Effector memory CD4-positive, alpha-beta T cell (primary cell): ENCODE data around the gene EXOC4.
"Not testable (repeated sequence)": the region's sequence is repeated elsewhere in the genome, so short reads cannot be mapped to it uniquely, and the experiment has no call there.

Experiments
- DNase-seq, 3 donors: peaks; one replicate each; pipeline ENCODE4 v3.0.0-alpha.2; 2020
- H3K27ac ChIP-seq: 2 replicates; pipeline ENCODE4 v1.7.0; 2013; ENCODE audit warnings: mild to moderate bottlenecking, low read length, moderate library complexity; ENCODE audit not compliant: insufficient read depth, poor library complexity, severe bottlenecking
- H3K27me3 ChIP-seq: replicated peaks from 2 replicates; pipeline ENCODE4 v1.7.0; 2013; ENCODE audit warnings: mild to moderate bottlenecking, low read length; ENCODE audit not compliant: insufficient read depth, control insufficient read depth, poor library complexity, severe bottlenecking
- H3K36me3 ChIP-seq: 2 replicates; pipeline ENCODE4 v1.7.0; 2013; ENCODE audit warnings: mild to moderate bottlenecking, low read length, moderate library complexity; ENCODE audit not compliant: control insufficient read depth, insufficient read depth
- H3K4me1 ChIP-seq: 2 replicates; pipeline ENCODE4 v1.7.0; 2013; ENCODE audit warnings: low read length, mild to moderate bottlenecking; ENCODE audit not compliant: control insufficient read depth, insufficient read depth, poor library complexity, severe bottlenecking
- H3K4me3 ChIP-seq: 2 replicates; pipeline ENCODE4 v1.7.0; 2013; ENCODE audit warnings: low read length, low read depth, mild to moderate bottlenecking; ENCODE audit not compliant: insufficient read depth, poor library complexity, severe bottlenecking
- H3K9me3 ChIP-seq: 2 replicates; pipeline ENCODE4 v1.7.0; 2013; ENCODE audit warnings: mild to moderate bottlenecking, low read length, moderate library complexity; ENCODE audit not compliant: control insufficient read depth

EXOC4 gene

GRCh38 chr7:133977409-133978274 lies 724.8 kb downstream of the EXOC4 start:
- DNase-seq = no peak

GRCh38 chr7:133978502-133979295 lies 725.8 kb downstream of the EXOC4 start:
- H3K27me3 ChIP-seq = no peaks in the 10 kb centered on the region
- no peaks in the 10 kb centered on the region for H3K36me3 ChIP-seq
- H3K27ac ChIP-seq = no peak overlapping the region
- DNase-seq = no peak
- no peaks in the 10 kb centered on the region for H3K4me1 ChIP-seq
- no peak overlapping the region for H3K4me3 ChIP-seq
- no peaks in the 10 kb centered on the region for H3K9me3 ChIP-seq

More at GRCh38 chr7:133977409-133978274, 724.8 kb downstream of the EXOC4 start:
- no peaks in the 10 kb centered on the region for H3K36me3 ChIP-seq
- H3K9me3 ChIP-seq = no peaks in the 10 kb centered on the region
- H3K4me1 ChIP-seq = no peaks in the 10 kb centered on the region
- H3K27ac ChIP-seq = no peak overlapping the region
- H3K4me3 ChIP-seq = no peak overlapping the region
- H3K27me3 ChIP-seq = no peaks in the 10 kb centered on the region

GRCh38 chr7:133980804-133981203 lies 727.9 kb downstream of the EXOC4 start:
- Histone ChIP-seq H3K36me3 (no peaks in the 10 kb centered on the region), H3K27ac (no peak overlapping the region), H3K9me3 (no peaks in the 10 kb centered on the region), H3K4me1 (no peaks in the 10 kb centered on the region), H3K27me3 (no peaks in the 10 kb centered on the region), H3K4me3 (no peak overlapping the region)
- DNase-seq = no peak

DNA sequence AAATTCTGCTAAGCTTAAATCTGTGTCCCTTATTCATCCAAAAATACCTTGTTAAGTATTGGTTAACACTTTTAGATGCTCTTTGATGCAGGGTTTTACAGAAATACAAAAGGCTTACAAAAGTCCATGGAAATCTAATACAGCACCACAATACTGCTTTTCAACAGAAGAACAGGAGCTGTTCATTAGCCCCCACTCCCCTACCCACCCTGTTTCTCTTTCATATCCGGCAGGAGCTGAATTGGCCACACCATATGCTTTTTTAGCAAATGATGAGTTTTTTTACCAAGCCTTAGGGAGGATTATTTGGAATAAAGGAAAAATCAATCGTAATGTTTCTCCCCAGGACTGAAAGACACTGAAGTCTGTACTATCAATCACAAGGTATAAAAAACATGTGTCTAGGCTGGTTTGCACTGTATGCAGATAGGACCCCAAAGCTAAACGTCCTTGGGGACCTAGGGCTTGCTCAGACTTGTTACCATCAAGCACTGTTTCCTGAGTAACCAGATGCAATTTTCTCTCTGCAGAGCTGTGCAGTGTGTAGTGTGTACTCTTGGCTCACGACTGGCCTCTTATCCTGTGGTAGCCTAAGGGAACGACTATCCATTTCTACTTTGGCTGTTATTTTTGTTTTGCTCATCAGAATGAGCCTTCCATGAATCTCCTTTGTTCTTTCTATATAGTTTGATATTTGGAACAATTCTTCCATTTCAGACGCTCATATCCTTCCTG lies 731.0 kb downstream of the EXOC4 start:
- Histone ChIP-seq H3K4me1 (no peaks in the 10 kb centered on the region), H3K27ac (no peak overlapping the region), H3K27me3 (no peaks in the 10 kb centered on the region), H3K36me3 (no peaks in the 10 kb centered on the region), H3K4me3 (no peak overlapping the region), H3K9me3 (no peaks in the 10 kb centered on the region)
- no peak for DNase-seq

- no peaks in the 10 kb centered on the region for H3K36me3 ChIP-seq
- H3K9me3 ChIP-seq = no peaks in the 10 kb centered on the region
- H3K4me3 ChIP-seq = no peak overlapping the region
- no peaks in the 10 kb centered on the region for H3K4me1 ChIP-seq
- H3K27me3 ChIP-seq = no peaks in the 10 kb centered on the region
- H3K27ac ChIP-seq = no peak overlapping the region
- DNase-seq = no peak
Measured at GRCh38 chr7:133985300-133985699, 732.4 kb downstream of the EXOC4 start.

DNA sequence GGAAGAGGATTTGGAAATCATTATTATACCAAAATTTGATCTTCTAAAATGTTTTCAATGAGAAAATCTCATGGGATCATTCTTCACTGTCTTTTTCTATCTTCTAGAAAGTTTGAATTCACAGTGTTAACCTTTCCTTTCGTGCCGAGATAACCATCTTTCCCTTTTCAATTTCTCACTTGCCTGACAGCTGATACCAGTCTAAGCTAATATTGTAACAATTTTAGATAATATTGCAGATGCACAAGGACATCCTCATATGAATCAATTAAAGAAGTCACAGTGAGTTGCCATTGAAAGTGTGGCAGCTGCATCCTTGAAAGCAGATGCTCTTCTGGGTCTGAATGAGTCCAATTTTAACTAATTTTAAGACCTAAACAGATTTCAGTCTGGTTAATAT lies 734.7 kb downstream of the EXOC4 start:
- H3K27me3 ChIP-seq = no peaks in the 10 kb centered on the region

DNA sequence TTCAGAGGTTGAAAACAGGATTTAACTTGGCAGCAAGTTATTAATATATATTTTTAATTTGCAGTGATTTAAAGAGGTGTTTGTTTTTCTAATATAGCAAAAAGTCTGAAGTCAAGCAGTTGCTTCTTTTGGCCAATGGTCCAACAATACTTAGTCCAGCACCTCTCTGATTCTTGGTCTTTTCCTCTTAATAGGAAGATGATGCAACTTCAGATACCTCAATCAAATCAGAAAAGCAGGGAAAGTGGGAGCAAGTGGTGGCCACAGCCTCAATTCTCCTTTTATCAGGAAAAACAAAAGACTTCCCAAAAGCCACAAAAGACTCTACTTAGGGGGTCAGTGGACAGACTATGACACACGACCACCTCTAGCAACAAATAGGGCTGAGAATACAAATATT lies 740.7 kb downstream of the EXOC4 start:
- no peak for DNase-seq
- Histone ChIP-seq H3K27ac (no peak overlapping the region), H3K36me3 (no peaks in the 10 kb centered on the region), H3K4me3 (no peak overlapping the region), H3K27me3 (no peaks in the 10 kb centered on the region), H3K4me1 (no peaks in the 10 kb centered on the region), H3K9me3 (no peaks in the 10 kb centered on the region)

More for the DNA sequence above, 734.7 kb downstream of the EXOC4 start:
- H3K4me3 ChIP-seq = no peak overlapping the region
- no peak overlapping the region for H3K27ac ChIP-seq
- H3K36me3 ChIP-seq = no peaks in the 10 kb centered on the region
- DNase-seq = no peak
- no peaks in the 10 kb centered on the region for H3K9me3 ChIP-seq
- H3K4me1 ChIP-seq = no peaks in the 10 kb centered on the region

DNA sequence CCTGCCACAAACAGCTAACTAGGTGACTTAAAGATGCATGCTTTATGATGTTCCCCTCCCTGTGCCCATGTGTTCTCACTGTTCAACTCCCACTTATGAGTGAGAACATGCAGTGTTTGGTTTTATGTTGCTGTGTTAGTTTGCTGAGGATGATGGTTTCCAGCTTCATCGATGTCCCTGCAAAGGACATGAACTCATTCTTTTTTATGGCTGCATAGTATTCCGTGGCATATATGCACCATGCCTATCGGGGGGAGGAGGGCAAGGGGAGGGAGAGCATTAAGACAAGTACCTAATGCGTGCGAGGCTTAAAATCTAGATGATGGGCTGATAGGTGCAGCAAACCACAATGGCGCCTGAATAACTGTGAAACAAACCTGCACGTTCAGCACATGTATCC lies 741.2 kb downstream of the EXOC4 start:
- not testable (repeated sequence) for H3K4me1 ChIP-seq, H3K9me3 ChIP-seq, H3K27ac ChIP-seq, H3K27me3 ChIP-seq, DNase-seq, H3K36me3 ChIP-seq, H3K4me3 ChIP-seq

GRCh38 chr7:133997463-133997862 lies 744.6 kb downstream of the EXOC4 start:
- Histone ChIP-seq H3K36me3 (no peaks in the 10 kb centered on the region), H3K4me1 (no peaks in the 10 kb centered on the region), H3K27me3 (no peaks in the 10 kb centered on the region), H3K9me3 (no peaks in the 10 kb centered on the region), H3K4me3 (no peak overlapping the region), H3K27ac (no peak overlapping the region)
- no peak for DNase-seq
